Peyer's patch (tissue), 4 donors: ENCODE results near the gene MAML2. TPM values are rescaled to one million over a fixed set of nuclear protein-coding genes. Genes with fewer than 3 reads are reported as not detected.

Experiments used
- DNase-seq, 3 donors: peaks; one replicate each; pipeline ENCODE4 v3.0.0-alpha.2; 2017 to 2019
- H3K27ac ChIP-seq, 4 donors: fragments of 200-600 bp; sonication (generic); one replicate each; pipeline ENCODE4 v1.5.1; 2016 to 2019
- H3K27me3 ChIP-seq, 2 donors: fragments of 200-600 bp; sonication (generic); one replicate each; pipeline ENCODE4 v1.5.1; 2019
- H3K36me3 ChIP-seq, 3 donors: fragments of 200-600 bp; sonication (generic); one replicate each; pipeline ENCODE4 v1.5.1; 2016 to 2019
- H3K4me1 ChIP-seq, 4 donors: fragments of 200-600 bp; sonication (generic); one replicate each; pipeline ENCODE4 v1.5.1; 2016 to 2019
- H3K4me3 ChIP-seq, 4 donors: fragments of 200-600 bp; sonication (generic); 1 replicate in 3 of 4; 2 replicates in 1 of 4; pipeline ENCODE4 v1.5.1; 2016 to 2019; ENCODE audit warnings: mild to moderate bottlenecking in 1 of 4
- H3K9me3 ChIP-seq, 4 donors: fragments of 200-600 bp; sonication (generic); one replicate each; pipeline ENCODE4 v1.5.1; 2016 to 2019; ENCODE audit warnings: mild to moderate bottlenecking in 1 of 4
- CTCF ChIP-seq, 6 experiments: fragments of 450-650 bp in 4 of 6; fragments of 200-600 bp in 2 of 6; sonication (generic) in 1 of 6; IDR thresholded peaks; one replicate each; pipeline ENCODE4 v1.5.1; 2017 to 2019; ENCODE audit warnings: antibody characterized with exemption in 6 of 6, mild to moderate bottlenecking in 3 of 6, moderate library complexity in 1 of 6
- POLR2A ChIP-seq, 2 donors: fragments of 450-650 bp; IDR thresholded peaks; one replicate each; pipeline ENCODE4 v1.5.1; 2017; ENCODE audit warnings: antibody characterized with exemption in 2 of 2, mild to moderate bottlenecking in 2 of 2, moderate library complexity in 2 of 2
- total RNA-seq, 4 donors: library from RNA; depleted of rRNA; stranded (reverse); fragments of >200 nt; gene quantifications; one replicate each; pipeline ENCODE4 v1.1.0, GENCODE V29; 2016

Gene MAML2
- total RNA-seq, 4 donors from 2014 or later: 8.4 to 60.2 (median 22.7) TPM

- Histone ChIP-seq H3K27ac (no peak overlapping the region), H3K36me3 (no peaks in the 10 kb centered on the region), H3K4me3 (no peak overlapping the region), H3K4me1 (peaks cover 0 to 5% (median 0%) of the 10 kb centered on the region in 4 donors), H3K9me3 (no peaks in the 10 kb centered on the region), H3K27me3 (no peaks in the 10 kb centered on the region)
- no peak for TF ChIP-seq CTCF (IDR thresholded peaks at IDR 0.05)
- TF ChIP-seq POLR2A (IDR thresholded peaks at IDR 0.05): no peak
- no peak for DNase-seq
Measured at GRCh38 chr11:96038046-96038445, 304.9 kb downstream of the MAML2 start.

- TF ChIP-seq CTCF (IDR thresholded peaks at IDR 0.05) (no peak), POLR2A (IDR thresholded peaks at IDR 0.05) (no peak)
- no peak for DNase-seq
- Histone ChIP-seq H3K27me3 (no peaks in the 10 kb centered on the region), H3K4me1 (peaks cover 0 to 5% (median 0%) of the 10 kb centered on the region in 4 donors), H3K36me3 (no peaks in the 10 kb centered on the region), H3K9me3 (no peaks in the 10 kb centered on the region), H3K27ac (no peak overlapping the region), H3K4me3 (no peak overlapping the region)
Measured at GRCh38 chr11:96037405-96037949, 305.5 kb downstream of the MAML2 start.

GRCh38 chr11:96036863-96037262, 306.1 kb downstream of the MAML2 start:
- Histone ChIP-seq H3K27me3 (no peaks in the 10 kb centered on the region), H3K36me3 (no peaks in the 10 kb centered on the region), H3K4me3 (no peak overlapping the region), H3K27ac (no peak overlapping the region), H3K4me1 (peaks cover 0 to 5% (median 0%) of the 10 kb centered on the region in 4 donors), H3K9me3 (no peaks in the 10 kb centered on the region)
- TF ChIP-seq CTCF (IDR thresholded peaks at IDR 0.05): no peak
- TF ChIP-seq POLR2A (IDR thresholded peaks at IDR 0.05): no peak
- DNase-seq: no peak

DNA sequence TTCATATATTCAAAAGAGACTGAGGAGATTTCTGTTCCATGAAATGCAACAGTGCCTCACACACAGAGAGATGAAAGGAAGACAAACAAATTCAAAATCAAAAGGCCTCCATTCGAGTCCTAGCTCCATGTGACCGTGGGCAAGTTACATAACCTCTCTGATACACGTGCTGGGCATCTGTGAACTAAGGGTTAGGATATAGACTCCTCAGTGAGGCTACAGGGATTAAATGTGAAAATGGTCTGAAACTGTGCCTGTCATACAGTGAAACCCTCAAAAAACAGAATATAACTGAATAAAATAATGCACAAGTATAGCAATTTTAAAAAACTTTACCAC, 307.3 kb downstream of the MAML2 start:
- no peak for TF ChIP-seq POLR2A (IDR thresholded peaks at IDR 0.05)
- H3K4me3 ChIP-seq: no peak overlapping the region
- no peak for DNase-seq
- no peaks in the 10 kb centered on the region for H3K27me3 ChIP-seq
- H3K27ac ChIP-seq: no peak overlapping the region
- no peaks in the 10 kb centered on the region for H3K9me3 ChIP-seq
- no peaks in the 10 kb centered on the region for H3K36me3 ChIP-seq
- H3K4me1 ChIP-seq: peaks cover 0 to 5% (median 0%) of the 10 kb centered on the region in 4 donors

DNA sequence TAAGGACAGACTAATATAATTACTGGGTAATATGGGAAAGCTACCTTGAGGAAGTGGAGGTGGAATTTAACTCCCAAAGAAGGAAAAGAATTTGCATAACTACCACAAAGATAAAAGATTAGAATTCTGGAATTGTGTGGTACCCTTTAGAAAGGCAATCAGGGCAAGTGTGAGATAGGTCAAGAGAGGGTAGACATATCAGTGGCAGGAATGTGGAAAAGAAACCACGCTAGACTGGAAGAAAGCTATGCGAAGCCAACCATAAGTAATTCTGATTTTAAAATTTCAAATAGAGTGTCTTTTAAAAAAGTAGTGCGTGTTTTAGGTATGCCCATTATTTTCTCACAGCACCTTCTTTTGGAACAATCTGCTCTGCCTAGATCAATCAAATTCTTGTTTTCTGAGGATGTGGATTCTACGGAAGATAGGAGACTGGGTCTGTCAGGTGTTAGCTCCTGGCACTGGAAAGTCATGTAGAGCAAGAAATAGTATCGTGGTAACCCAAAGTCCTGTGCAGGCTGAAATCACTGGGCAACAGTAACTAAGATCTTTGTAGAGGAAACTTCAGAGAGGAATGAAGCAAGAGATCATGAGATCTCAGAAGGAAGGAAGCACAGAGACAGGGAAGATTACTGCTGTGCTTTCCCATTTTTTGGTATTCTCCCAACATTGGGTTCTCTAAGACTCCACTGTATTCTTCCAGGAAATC, 307.8 kb downstream of the MAML2 start:
- no peaks in the 10 kb centered on the region for H3K27me3 ChIP-seq
- no peak for DNase-seq
- no peak overlapping the region for H3K27ac ChIP-seq
- H3K4me3 ChIP-seq: no peak overlapping the region
- TF ChIP-seq POLR2A (IDR thresholded peaks at IDR 0.05) (no peak), CTCF (IDR thresholded peaks at IDR 0.05) (no peak)
- H3K9me3 ChIP-seq: no peaks in the 10 kb centered on the region
- peaks cover 0 to 5% (median 0%) of the 10 kb centered on the region in 4 donors for H3K4me1 ChIP-seq
- no peaks in the 10 kb centered on the region for H3K36me3 ChIP-seq

- TF ChIP-seq CTCF (IDR thresholded peaks at IDR 0.05): no peak
- Histone ChIP-seq H3K36me3 (no peaks in the 10 kb centered on the region), H3K27me3 (no peaks in the 10 kb centered on the region), H3K9me3 (no peaks in the 10 kb centered on the region), H3K27ac (no peak overlapping the region), H3K4me3 (no peak overlapping the region), H3K4me1 (peaks cover 0 to 5% (median 0%) of the 10 kb centered on the region in 4 donors)
- no peak for DNase-seq
Measured at GRCh38 chr11:96033599-96033998, 309.4 kb downstream of the MAML2 start.
